Suprapubic skin (tissue), 4 donors: ENCODE measurements around the gene NPM1. TPM values are rescaled to one million over a fixed set of nuclear protein-coding genes. Genes with fewer than 3 reads are reported as not detected.

Experiments
- DNase-seq, 2 donors: peaks; one replicate each; pipeline ENCODE4 v3.0.0-alpha.2; 2019; ENCODE audit warnings: low spot score in 2 of 2
- H3K27ac ChIP-seq: fragments of 200-600 bp; sonication (generic); one replicate; pipeline ENCODE4 v1.5.1; 2019
- H3K27me3 ChIP-seq: fragments of 200-600 bp; sonication (generic); one replicate; pipeline ENCODE4 v1.5.1; 2019
- H3K36me3 ChIP-seq: fragments of 200-600 bp; sonication (generic); one replicate; pipeline ENCODE4 v1.5.1; 2019
- H3K4me1 ChIP-seq: fragments of 200-600 bp; sonication (generic); one replicate; pipeline ENCODE4 v1.5.1; 2019
- H3K4me3 ChIP-seq: fragments of 200-600 bp; sonication (generic); one replicate; pipeline ENCODE4 v1.5.1; 2019; ENCODE audit warnings: mild to moderate bottlenecking
- H3K9me3 ChIP-seq: fragments of 200-600 bp; sonication (generic); one replicate; pipeline ENCODE4 v1.5.1; 2019
- CTCF ChIP-seq, 2 donors: fragments of 200-600 bp in 1 of 2; fragments of 450-650 bp in 1 of 2; sonication (generic) in 1 of 2; IDR thresholded peaks; one replicate each; pipeline ENCODE4 v1.5.1; 2016 to 2019; ENCODE audit warnings: antibody characterized with exemption in 2 of 2, mild to moderate bottlenecking in 1 of 2, moderate library complexity in 1 of 2
- EP300 ChIP-seq: sonication (generic); formaldehyde crosslinking; IDR thresholded peaks from one replicate; pipeline ENCODE4 v1.6.1; 2017; ENCODE audit warnings: antibody characterized with exemption
- POLR2A ChIP-seq, 2 donors: fragments of 450-650 bp; IDR thresholded peaks; one replicate each; pipeline ENCODE4 v1.6.1; 2017; ENCODE audit warnings: antibody characterized with exemption in 2 of 2, mild to moderate bottlenecking in 2 of 2, moderate library complexity in 2 of 2
- POLR2AphosphoS5 ChIP-seq, 3 donors: sonication (generic); formaldehyde crosslinking; IDR thresholded peaks; one replicate each; pipeline ENCODE4 v1.6.1; 2017; ENCODE audit warnings: antibody characterized with exemption in 3 of 3
- WGBS: methylation state at CpG from one replicate; pipeline ENCODE4 v1.1.5; 2018; 5-methylcytosine and 5-hydroxymethylcytosine counted together
- total RNA-seq, 4 donors: library from RNA; depleted of rRNA; stranded (reverse); fragments of >200 nt; gene quantifications; one replicate each; pipeline ENCODE4 v1.1.0, GENCODE V29; 2016

NPM1 gene
- total RNA-seq, 4 donors from 2014 or later = 439 to 524 (median 469) TPM

DNA sequence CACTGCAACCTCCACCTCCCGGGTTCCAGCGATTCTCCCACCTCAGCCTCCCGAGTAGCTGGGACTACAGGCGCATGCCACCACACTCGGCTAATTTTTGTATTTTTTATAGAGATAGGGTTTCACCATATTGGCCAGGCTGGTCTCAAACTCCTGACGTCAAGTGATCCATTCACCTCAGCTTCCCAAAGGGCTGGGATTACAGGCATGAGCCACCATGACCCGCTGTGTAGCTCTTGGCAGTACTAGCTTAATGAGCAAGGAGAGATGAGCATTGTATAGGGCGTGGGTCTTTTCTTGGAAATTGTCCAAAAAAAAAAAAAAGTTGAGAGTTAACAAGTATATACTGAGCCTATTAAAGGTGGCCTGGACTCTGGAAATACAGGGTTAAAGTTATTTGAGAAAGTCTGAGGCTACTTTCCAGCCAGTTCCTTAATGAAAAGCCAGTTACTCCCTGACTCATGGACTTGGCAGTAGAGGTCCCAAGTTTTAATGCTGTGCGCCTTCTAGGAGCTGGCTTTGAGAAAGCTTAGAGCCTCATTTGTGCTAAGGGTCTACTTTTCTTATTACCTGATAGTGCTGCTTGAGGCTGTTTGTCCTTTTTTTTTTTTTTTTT is 27.6 kb downstream of the NPM1 start:
- Histone ChIP-seq H3K36me3 (peaks cover 29% of the 10 kb centered on the region), H3K27me3 (peaks cover 14% of the 10 kb centered on the region), H3K4me3 (no peak overlapping the region), H3K9me3 (no peaks in the 10 kb centered on the region), H3K27ac (no peak overlapping the region), H3K4me1 (peaks cover 19% of the 10 kb centered on the region)
- WGBS = 85% methylated on average over 9 of the region's 9 CpGs
- TF ChIP-seq POLR2AphosphoS5 (IDR thresholded peaks at IDR 0.05) (no peak), CTCF (IDR thresholded peaks at IDR 0.05) (no peak), POLR2A (IDR thresholded peaks at IDR 0.05) (no peak), EP300 (no peak)
- DNase-seq = peak in 1 of 2 donors; percentile 5

DNA sequence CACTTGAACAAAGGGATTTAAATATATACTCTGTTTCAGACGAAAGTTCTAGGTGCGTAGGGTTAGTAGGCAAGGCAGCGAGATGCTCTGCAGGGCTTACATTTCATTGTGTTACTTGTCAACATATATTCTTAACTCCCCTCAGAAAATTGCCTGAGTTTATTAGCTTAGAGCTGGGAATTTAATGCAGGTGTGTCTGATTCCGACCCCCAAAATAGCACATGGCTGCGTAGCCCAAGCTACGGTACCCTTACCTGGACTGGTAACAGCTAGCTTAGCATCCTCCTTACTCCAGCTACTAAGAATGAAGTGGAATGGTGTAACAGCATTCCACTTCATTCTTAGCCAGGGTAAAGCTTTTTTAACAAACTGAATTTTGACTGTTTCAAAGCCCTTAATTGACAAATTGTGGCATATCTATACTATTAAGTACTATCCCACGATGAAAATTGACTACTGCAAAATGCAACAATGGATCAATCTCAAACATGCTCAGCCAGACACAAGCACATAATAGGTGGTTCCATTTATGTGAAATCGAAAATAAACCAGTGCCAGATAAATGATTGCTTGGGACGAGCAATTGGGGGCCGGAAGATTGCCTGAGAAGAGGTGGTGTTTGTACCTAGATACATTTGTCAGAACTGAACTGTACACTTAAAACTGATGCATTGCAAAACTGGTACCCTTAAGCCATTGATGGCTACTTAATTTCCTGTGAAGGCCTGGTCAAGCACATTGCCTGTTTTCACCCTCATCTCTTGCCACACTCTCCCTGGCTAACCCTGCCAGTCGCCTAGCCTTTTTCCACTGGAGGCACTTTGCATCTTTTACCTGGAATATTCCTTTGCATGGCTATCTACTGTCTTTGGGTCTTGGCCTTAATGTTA is 28.8 kb downstream of the NPM1 start:
- H3K36me3 ChIP-seq = peaks cover 21% of the 10 kb centered on the region
- H3K27me3 ChIP-seq = peaks cover 24% of the 10 kb centered on the region
- no peak overlapping the region for H3K4me3 ChIP-seq
- H3K4me1 ChIP-seq = peaks cover 30% of the 10 kb centered on the region
- 87% methylated on average over 9 of the region's 11 CpGs for WGBS
- no peak overlapping the region for H3K27ac ChIP-seq
- TF ChIP-seq POLR2AphosphoS5 (IDR thresholded peaks at IDR 0.05) = no peak
- no peak for TF ChIP-seq CTCF (IDR thresholded peaks at IDR 0.05)
- no peak for TF ChIP-seq EP300
- TF ChIP-seq POLR2A (IDR thresholded peaks at IDR 0.05) = no peak
- peak in 1 of 2 donors; percentile 9 for DNase-seq
- no peaks in the 10 kb centered on the region for H3K9me3 ChIP-seq

- Histone ChIP-seq H3K36me3 (peaks cover 2% of the 10 kb centered on the region), H3K27me3 (peaks cover 31% of the 10 kb centered on the region), H3K27ac (no peak overlapping the region), H3K4me3 (peak overlapping the region; percentile 57), H3K9me3 (no peaks in the 10 kb centered on the region), H3K4me1 (peaks cover 31% of the 10 kb centered on the region)
- TF ChIP-seq POLR2A (IDR thresholded peaks at IDR 0.05) (no peak), CTCF (IDR thresholded peaks at IDR 0.05) (peak; percentile 73 to 91), EP300 (no peak)
- 14% methylated on average over 24 of the region's 26 CpGs for WGBS
- peak; percentile 83 to 86 for DNase-seq
Observed at GRCh38 chr5:171418316-171418981, 30.8 kb downstream of the NPM1 start.

- no peaks in the 10 kb centered on the region for H3K36me3 ChIP-seq
- peak within 1 kb of the TSS; percentile 57 for H3K4me3 ChIP-seq
- no peaks in the 10 kb centered on the region for H3K9me3 ChIP-seq
- WGBS = 0% methylated on average over 25 of the region's 74 CpGs
- no peak within 1 kb of the TSS for H3K27ac ChIP-seq
- DNase-seq = peak; percentile 62 to 78
- peaks cover 31% of the 10 kb centered on the region for H3K4me1 ChIP-seq
- TF ChIP-seq POLR2AphosphoS5 (IDR thresholded peaks at IDR 0.05) (no peak), EP300 (no peak), CTCF (IDR thresholded peaks at IDR 0.05) (no peak), POLR2A (IDR thresholded peaks at IDR 0.05) (no peak)
- H3K27me3 ChIP-seq = peaks cover 31% of the 10 kb centered on the region
Observed at GRCh38 chr5:171418982-171419687, 31.5 kb downstream of the NPM1 start, which contains the start of gene FGF18. FGF18 (plus strand) TSS chr5:171419647; CDS start chr5:171420200, 553 bp downstream.
